Esophagus muscularis mucosa (tissue), 4 donors: ENCODE results near the gene GGA2. TPM values are rescaled to one million over a fixed set of nuclear protein-coding genes. Genes with fewer than 3 reads are reported as not detected.

Source experiments
- DNase-seq: peaks from one replicate; pipeline ENCODE4 v3.0.0-alpha.2; 2017; ENCODE audit errors: extremely low spot score
- H3K27ac ChIP-seq, 4 donors: fragments of 200-600 bp; sonication (generic); replicated peaks in 1 of 4; 1 replicate in 3 of 4; 2 replicates in 1 of 4; pipeline ENCODE4 v1.5.1; 2016 to 2019; ENCODE audit warnings: mild to moderate bottlenecking in 1 of 4
- H3K27me3 ChIP-seq, 4 donors: fragments of 200-600 bp; sonication (generic); one replicate each; pipeline versions ENCODE4 v1.5.1 to v1.6.0; 2016 to 2019
- H3K36me3 ChIP-seq, 4 donors: fragments of 200-600 bp; sonication (generic); one replicate each; pipeline ENCODE4 v1.5.1; 2016 to 2019
- H3K4me1 ChIP-seq, 4 donors: fragments of 200-600 bp; sonication (generic); one replicate each; pipeline ENCODE4 v1.5.1; 2016 to 2019
- H3K4me3 ChIP-seq, 4 donors: fragments of 200-600 bp; sonication (generic); 1 replicate in 2 of 4; 2 replicates in 2 of 4; pipeline ENCODE4 v1.5.1; 2016 to 2019; ENCODE audit warnings: mild to moderate bottlenecking in 4 of 4, moderate library complexity in 1 of 4
- H3K9me3 ChIP-seq, 4 donors: fragments of 200-600 bp; sonication (generic); 1 replicate in 3 of 4; 2 replicates in 1 of 4; pipeline ENCODE4 v1.5.1; 2016 to 2019
- CTCF ChIP-seq, 3 experiments: fragments of 200-600 bp in 2 of 3; fragments of 450-650 bp in 1 of 3; sonication (generic) in 2 of 3; IDR thresholded peaks; one replicate each; pipeline ENCODE4 v1.5.1; 2017 to 2019; ENCODE audit warnings: antibody characterized with exemption in 3 of 3, mild to moderate bottlenecking in 2 of 3, moderate library complexity in 1 of 3
- EP300 ChIP-seq: sonication (generic); formaldehyde crosslinking; IDR thresholded peaks from one replicate; pipeline ENCODE4 v1.6.1; 2017; ENCODE audit warnings: antibody characterized with exemption
- POLR2A ChIP-seq: fragments of 450-650 bp; IDR thresholded peaks from one replicate; pipeline ENCODE4 v1.6.1; 2017; ENCODE audit warnings: antibody characterized with exemption, moderate library complexity, mild to moderate bottlenecking, low read depth
- POLR2AphosphoS5 ChIP-seq, 2 donors: sonication (generic); formaldehyde crosslinking; IDR thresholded peaks; one replicate each; pipeline ENCODE4 v1.6.1; 2017; ENCODE audit warnings: antibody characterized with exemption in 2 of 2
- WGBS: methylation state at CpG from one replicate; pipeline ENCODE4 v1.1.5; 2018; 5-methylcytosine and 5-hydroxymethylcytosine counted together
- intact Hi-C: fragments of 100-400 bp; cut with DNase I; formaldehyde crosslinking; loops from one replicate; pipeline ENCODE4 v1.15.1; 2023
- total RNA-seq, 4 donors: library from RNA; depleted of rRNA; stranded (reverse); fragments of >200 nt; gene quantifications; one replicate each; pipeline versions ENCODE4 v1.1.0 to v1.2.1, GENCODE V29; 2016

Gene GGA2
- total RNA-seq, 4 donors from 2014 or later, result 20.3 to 37.3 (median 23.0) TPM

- no peak for DNase-seq
- no peaks in the 10 kb centered on the region for H3K4me1 ChIP-seq
- H3K9me3 ChIP-seq, result no peaks in the 10 kb centered on the region
- no peaks in the 10 kb centered on the region for H3K27me3 ChIP-seq
- no peak overlapping the region for H3K4me3 ChIP-seq
- 86% methylated on average over 3 of the region's 4 CpGs for WGBS
- TF ChIP-seq CTCF (IDR thresholded peaks at IDR 0.05), result no peak
- TF ChIP-seq POLR2AphosphoS5 (IDR thresholded peaks at IDR 0.05), result no peak
- TF ChIP-seq EP300, result no peak
- TF ChIP-seq POLR2A, result no peak
- no peak overlapping the region for H3K27ac ChIP-seq
- intact Hi-C loops, result no loop called here
- H3K36me3 ChIP-seq, result peaks cover 30 to 65% (median 54%) of the 10 kb centered on the region in 4 donors
Measured at GRCh38 chr16:23521037-23521743, 10.9 kb upstream of the GGA2 start.

GRCh38 chr16:23520500-23520899 is 10.2 kb upstream of the GGA2 start:
- Histone ChIP-seq H3K27ac (no peak overlapping the region), H3K4me1 (no peaks in the 10 kb centered on the region), H3K27me3 (no peaks in the 10 kb centered on the region), H3K9me3 (no peaks in the 10 kb centered on the region), H3K4me3 (no peak overlapping the region), H3K36me3 (peaks cover 30 to 59% (median 53%) of the 10 kb centered on the region in 4 donors)
- WGBS, result 75% methylated on average over 4 of the region's 4 CpGs
- DNase-seq, result no peak
- TF ChIP-seq CTCF (IDR thresholded peaks at IDR 0.05), result no peak
- intact Hi-C loops, result no loop called here

- Histone ChIP-seq H3K27me3 (no peaks in the 10 kb centered on the region), H3K27ac (no peak overlapping the region), H3K36me3 (peaks cover 18 to 55% (median 45%) of the 10 kb centered on the region in 4 donors), H3K4me1 (no peaks in the 10 kb centered on the region), H3K9me3 (no peaks in the 10 kb centered on the region), H3K4me3 (no peak overlapping the region)
- no peak for DNase-seq
- TF ChIP-seq POLR2A, result no peak
- no peak for TF ChIP-seq EP300
- TF ChIP-seq CTCF (IDR thresholded peaks at IDR 0.05), result no peak
- TF ChIP-seq POLR2AphosphoS5 (IDR thresholded peaks at IDR 0.05), result no peak
- WGBS, result 97% methylated on average over 5 of the region's 5 CpGs
- intact Hi-C loops, result no loop called here
Measured at GRCh38 chr16:23519282-23519681, 9.0 kb upstream of the GGA2 start.

GRCh38 chr16:23518435-23518891 is 8.2 kb upstream of the GGA2 start:
- Histone ChIP-seq H3K4me1 (no peaks in the 10 kb centered on the region), H3K27ac (no peak overlapping the region), H3K9me3 (no peaks in the 10 kb centered on the region), H3K36me3 (peaks cover 9 to 49% (median 37%) of the 10 kb centered on the region in 4 donors), H3K4me3 (no peak overlapping the region), H3K27me3 (no peaks in the 10 kb centered on the region)
- WGBS, result 69% methylated on average over 3 of the region's 3 CpGs
- intact Hi-C loops, result no loop called here
- DNase-seq, result no peak
- no peak for TF ChIP-seq CTCF (IDR thresholded peaks at IDR 0.05)
- TF ChIP-seq POLR2A, result no peak
